GM23338 (cell line): Measurements from ENCODE around the gene UST. TPM values are rescaled to one million over a fixed set of nuclear protein-coding genes. Genes with fewer than 3 reads are reported as not detected.

ENCODE experiments used
- ATAC-seq: fragments of 200-7000 bp; cut with Tn5 transposase; 3 replicates; pipeline ENCODE4 v1.9.1; 2020
- DNase-seq: peaks from one replicate; pipeline ENCODE4 v3.0.0-alpha.2; 2015; ENCODE audit warnings: low spot score
- H2AFZ ChIP-seq: fragments of 200-600 bp; sonication (generic); 2 replicates; pipeline ENCODE4 v1.8.0; 2016; ENCODE audit warnings: antibody characterized with exemption, mild to moderate bottlenecking, moderate library complexity
- H3F3A ChIP-seq: fragments of 200-600 bp; sonication (generic); replicated peaks from 2 replicates; pipeline ENCODE4 v1.8.0; 2017; ENCODE audit warnings: antibody characterized with exemption, mixed run types, low read depth
- H3K27ac ChIP-seq: fragments of 200-600 bp; sonication (generic); 2 replicates; pipeline ENCODE4 v1.6.1; 2016; ENCODE audit warnings: low read depth
- H3K27me3 ChIP-seq: fragments of 200-600 bp; sonication (generic); 2 replicates; pipeline ENCODE4 v1.8.0; 2016; ENCODE audit warnings: mild to moderate bottlenecking, mixed run types, moderate library complexity; ENCODE audit not compliant: insufficient read depth
- H3K36me3 ChIP-seq: fragments of 200-600 bp; sonication (generic); 2 replicates; pipeline ENCODE4 v1.8.0; 2016; ENCODE audit warnings: mild to moderate bottlenecking; ENCODE audit not compliant: insufficient read depth
- H3K4me1 ChIP-seq: fragments of 200-600 bp; sonication (generic); 2 replicates; pipeline ENCODE4 v1.8.0; 2016; ENCODE audit warnings: mild to moderate bottlenecking, moderate library complexity; ENCODE audit not compliant: insufficient read depth
- H3K4me2 ChIP-seq: fragments of 200-600 bp; sonication (generic); 2 replicates; pipeline ENCODE4 v1.7.1; 2017; ENCODE audit warnings: mixed run types
- H3K4me3 ChIP-seq: fragments of 200-600 bp; sonication (generic); 2 replicates; pipeline ENCODE4 v1.6.1; 2016; ENCODE audit warnings: mixed run types
- H3K79me2 ChIP-seq: fragments of 200-600 bp; sonication (generic); replicated peaks from 2 replicates; pipeline ENCODE4 v1.8.0; 2017; ENCODE audit warnings: mild to moderate bottlenecking; ENCODE audit not compliant: insufficient read depth
- H3K9me2 ChIP-seq: fragments of 200-600 bp; sonication (generic); 2 replicates; pipeline ENCODE4 v1.8.0; 2017; ENCODE audit not compliant: insufficient read depth
- H4K20me1 ChIP-seq: fragments of 200-600 bp; sonication (generic); replicated peaks from 2 replicates; pipeline ENCODE4 v1.8.0; 2017; ENCODE audit warnings: mild to moderate bottlenecking; ENCODE audit not compliant: insufficient read depth
- H3K27ac Mint-ChIP-seq: 2 replicates; pipeline ENCODE4 v1.8.0; 2020; ENCODE audit warnings: inconsistent platforms, mild to moderate bottlenecking, moderate library complexity, mixed read lengths
- H3K27me3 Mint-ChIP-seq: 3 replicates; pipeline ENCODE4 v1.8.0; 2022; ENCODE audit warnings: low read depth, mild to moderate bottlenecking, moderate library complexity, mixed read lengths, inconsistent platforms; ENCODE audit not compliant: insufficient read depth, poor library complexity
- H3K36me3 Mint-ChIP-seq: 3 replicates; pipeline ENCODE4 v1.8.0; 2021; ENCODE audit warnings: low read depth, mild to moderate bottlenecking, inconsistent platforms, moderate library complexity, mixed read lengths
- H3K4me1 Mint-ChIP-seq: 3 replicates; pipeline ENCODE4 v1.8.0; 2020; ENCODE audit warnings: mild to moderate bottlenecking, inconsistent platforms, mixed read lengths
- H3K4me3 Mint-ChIP-seq: 3 replicates; pipeline ENCODE4 v1.8.0; 2021; ENCODE audit warnings: moderate library complexity, mild to moderate bottlenecking, inconsistent platforms, mixed read lengths
- H3K9me3 Mint-ChIP-seq: 3 replicates; pipeline ENCODE4 v1.8.0; 2020; ENCODE audit warnings: moderate library complexity, mild to moderate bottlenecking, inconsistent platforms, mixed read lengths
- CREB1 ChIP-seq: fragments of 250-450 bp; sonication (Bioruptor Pico); IDR thresholded peaks from 2 replicates; pipeline ENCODE4 v1.5.0; 2020; ENCODE audit warnings: low read depth, mild to moderate bottlenecking, moderate library complexity
- ETS1 ChIP-seq: IDR thresholded peaks from 2 replicates; pipeline ENCODE4 v1.6.1; 2016; ENCODE audit warnings: antibody characterized with exemption
- EZH2 ChIP-seq: fragments of 200-600 bp; sonication (generic); IDR thresholded peaks from one replicate; pipeline ENCODE4 v1.8.0; 2017; ENCODE audit warnings: antibody characterized with exemption, mild to moderate bottlenecking, low read depth; ENCODE audit not compliant: unreplicated experiment
- EZH2phosphoT487 ChIP-seq: fragments of 200-600 bp; sonication (generic); IDR thresholded peaks from one replicate; pipeline ENCODE4 v1.8.1; 2018; ENCODE audit warnings: antibody characterized with exemption; ENCODE audit not compliant: unreplicated experiment
- JUNB ChIP-seq: IDR thresholded peaks from one replicate; pipeline ENCODE4 v1.6.1; 2016; ENCODE audit warnings: antibody characterized with exemption; ENCODE audit not compliant: unreplicated experiment
- NANOG ChIP-seq: IDR thresholded peaks from 2 replicates; pipeline ENCODE4 v1.6.1; 2016; ENCODE audit warnings: antibody characterized with exemption, borderline replicate concordance
- POLR2AphosphoS5 ChIP-seq: IDR thresholded peaks from 2 replicates; pipeline ENCODE4 v1.6.1; 2016; ENCODE audit warnings: antibody characterized with exemption, low read depth
- STAT1 ChIP-seq: IDR thresholded peaks from one replicate; pipeline ENCODE4 v1.6.1; 2016; ENCODE audit warnings: antibody characterized with exemption; ENCODE audit not compliant: unreplicated experiment
- ZNF114 ChIP-seq: fragments of 250-450 bp; sonication (Bioruptor Pico); IDR thresholded peaks from 2 replicates; pipeline ENCODE4 v1.5.0; 2020; ENCODE audit warnings: mild to moderate bottlenecking, moderate library complexity
- ZNF331 ChIP-seq: fragments of 250-450 bp; sonication (Bioruptor Pico); IDR thresholded peaks from 2 replicates; pipeline ENCODE4 v1.5.0; 2020; ENCODE audit warnings: low read depth, mild to moderate bottlenecking, moderate library complexity
- ZNF462 ChIP-seq: fragments of 250-450 bp; sonication (Bioruptor Pico); IDR thresholded peaks from 2 replicates; pipeline ENCODE4 v1.5.0; 2020; ENCODE audit warnings: mild to moderate bottlenecking, moderate library complexity
- polyA plus RNA-seq: library from polyadenylated mRNA; unstranded; fragments of >200 nt; fragmentation: Nextera tagmentation; extraction: Ambion mirVana; gene quantifications from 2 replicates; pipeline ENCODE4 v1.2.1, GENCODE V29; 2016
- total RNA-seq: library from RNA; depleted of rRNA; stranded (reverse); fragments of >200 nt; shearing (Covaris generic); gene quantifications from 2 replicates; pipeline ENCODE4 v1.2.3, GENCODE V29; 2014
- TF ChIP-seq, protein P1 (sequence below), 2 experiments: fragments of 200-600 bp in 1 of 2; sonication (generic) in 1 of 2; conservative IDR thresholded peaks; 2 replicates each; pipeline versions ENCODE4 v1.5.1 to v1.6.1; 2016 to 2017; ENCODE audit warnings: antibody characterized with exemption in 2 of 2, low read depth in 2 of 2, mild to moderate bottlenecking in 2 of 2, moderate library complexity in 1 of 2
- TF ChIP-seq, protein P2 (sequence below): IDR thresholded peaks from one replicate; pipeline ENCODE4 v1.6.1; 2018; ENCODE audit warnings: antibody characterized with exemption; ENCODE audit not compliant: unreplicated experiment

UST gene
- total and polyA plus RNA-seq, 2 experiments from 2014 or later = 12.6 to 33.0 TPM

DNA sequence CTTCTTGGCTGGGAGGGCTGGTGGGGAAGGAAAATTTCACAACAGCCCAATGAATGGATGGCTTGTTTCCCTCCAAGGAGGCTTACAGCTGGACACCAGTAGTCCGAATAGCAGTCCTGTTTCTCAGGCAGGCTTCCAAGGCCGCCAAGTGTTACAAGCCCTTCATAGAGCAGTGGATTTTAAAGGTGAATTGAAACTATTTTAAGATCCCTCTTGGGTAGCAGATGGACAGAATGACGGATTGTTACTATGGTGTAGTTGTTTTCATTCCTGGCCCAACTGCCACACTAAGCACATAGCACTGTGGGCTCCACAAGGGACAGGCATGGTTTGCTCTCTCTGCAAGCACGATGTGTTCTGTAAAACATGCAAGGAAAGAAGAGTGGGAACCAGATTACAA lies 367.3 kb downstream of the UST start:
- Histone ChIP-seq H3K4me2 (no peak overlapping the region), H3K27ac (no peak overlapping the region), H4K20me1 (no peaks in the 10 kb centered on the region), H3K79me2 (no peaks in the 10 kb centered on the region), H3K27me3 (no peaks in the 10 kb centered on the region), H2AFZ (no peak overlapping the region), H3K36me3 (no peaks in the 10 kb centered on the region), H3K4me3 (no peak overlapping the region), H3K9me2 (0 out of 2 replicates have a peak, but pooled peaks cover 3% of the 10 kb centered on the region), H3F3A (no peaks in the 10 kb centered on the region), H3K4me1 (no peaks in the 10 kb centered on the region)
- peaks cover 5% of the 10 kb centered on the region for H3K27me3 Mint-ChIP-seq
- H3K27ac Mint-ChIP-seq = no peak overlapping the region
- ATAC-seq = no peak
- H3K9me3 Mint-ChIP-seq = peaks cover 6% of the 10 kb centered on the region
- H3K36me3 Mint-ChIP-seq = no peaks in the 10 kb centered on the region
- no peaks in the 10 kb centered on the region for H3K4me1 Mint-ChIP-seq
- TF ChIP-seq, protein P1, sequence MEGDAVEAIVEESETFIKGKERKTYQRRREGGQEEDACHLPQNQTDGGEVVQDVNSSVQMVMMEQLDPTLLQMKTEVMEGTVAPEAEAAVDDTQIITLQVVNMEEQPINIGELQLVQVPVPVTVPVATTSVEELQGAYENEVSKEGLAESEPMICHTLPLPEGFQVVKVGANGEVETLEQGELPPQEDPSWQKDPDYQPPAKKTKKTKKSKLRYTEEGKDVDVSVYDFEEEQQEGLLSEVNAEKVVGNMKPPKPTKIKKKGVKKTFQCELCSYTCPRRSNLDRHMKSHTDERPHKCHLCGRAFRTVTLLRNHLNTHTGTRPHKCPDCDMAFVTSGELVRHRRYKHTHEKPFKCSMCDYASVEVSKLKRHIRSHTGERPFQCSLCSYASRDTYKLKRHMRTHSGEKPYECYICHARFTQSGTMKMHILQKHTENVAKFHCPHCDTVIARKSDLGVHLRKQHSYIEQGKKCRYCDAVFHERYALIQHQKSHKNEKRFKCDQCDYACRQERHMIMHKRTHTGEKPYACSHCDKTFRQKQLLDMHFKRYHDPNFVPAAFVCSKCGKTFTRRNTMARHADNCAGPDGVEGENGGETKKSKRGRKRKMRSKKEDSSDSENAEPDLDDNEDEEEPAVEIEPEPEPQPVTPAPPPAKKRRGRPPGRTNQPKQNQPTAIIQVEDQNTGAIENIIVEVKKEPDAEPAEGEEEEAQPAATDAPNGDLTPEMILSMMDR (conservative IDR thresholded peaks at IDR 0.05; ENCODE audit: low read depth in 2 of 2) = no peak
- TF ChIP-seq ZNF114 = no peak
- TF ChIP-seq EZH2 = no peak
- TF ChIP-seq ZNF331 (CRISPR knock-in tag) = no peak
- no peak for TF ChIP-seq EZH2phosphoT487
- TF ChIP-seq, protein P2, sequence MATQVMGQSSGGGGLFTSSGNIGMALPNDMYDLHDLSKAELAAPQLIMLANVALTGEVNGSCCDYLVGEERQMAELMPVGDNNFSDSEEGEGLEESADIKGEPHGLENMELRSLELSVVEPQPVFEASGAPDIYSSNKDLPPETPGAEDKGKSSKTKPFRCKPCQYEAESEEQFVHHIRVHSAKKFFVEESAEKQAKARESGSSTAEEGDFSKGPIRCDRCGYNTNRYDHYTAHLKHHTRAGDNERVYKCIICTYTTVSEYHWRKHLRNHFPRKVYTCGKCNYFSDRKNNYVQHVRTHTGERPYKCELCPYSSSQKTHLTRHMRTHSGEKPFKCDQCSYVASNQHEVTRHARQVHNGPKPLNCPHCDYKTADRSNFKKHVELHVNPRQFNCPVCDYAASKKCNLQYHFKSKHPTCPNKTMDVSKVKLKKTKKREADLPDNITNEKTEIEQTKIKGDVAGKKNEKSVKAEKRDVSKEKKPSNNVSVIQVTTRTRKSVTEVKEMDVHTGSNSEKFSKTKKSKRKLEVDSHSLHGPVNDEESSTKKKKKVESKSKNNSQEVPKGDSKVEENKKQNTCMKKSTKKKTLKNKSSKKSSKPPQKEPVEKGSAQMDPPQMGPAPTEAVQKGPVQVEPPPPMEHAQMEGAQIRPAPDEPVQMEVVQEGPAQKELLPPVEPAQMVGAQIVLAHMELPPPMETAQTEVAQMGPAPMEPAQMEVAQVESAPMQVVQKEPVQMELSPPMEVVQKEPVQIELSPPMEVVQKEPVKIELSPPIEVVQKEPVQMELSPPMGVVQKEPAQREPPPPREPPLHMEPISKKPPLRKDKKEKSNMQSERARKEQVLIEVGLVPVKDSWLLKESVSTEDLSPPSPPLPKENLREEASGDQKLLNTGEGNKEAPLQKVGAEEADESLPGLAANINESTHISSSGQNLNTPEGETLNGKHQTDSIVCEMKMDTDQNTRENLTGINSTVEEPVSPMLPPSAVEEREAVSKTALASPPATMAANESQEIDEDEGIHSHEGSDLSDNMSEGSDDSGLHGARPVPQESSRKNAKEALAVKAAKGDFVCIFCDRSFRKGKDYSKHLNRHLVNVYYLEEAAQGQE = no peak
- TF ChIP-seq JUNB = no peak
- no peak for TF ChIP-seq POLR2AphosphoS5
- TF ChIP-seq STAT1 = no peak
- no peak for TF ChIP-seq ZNF462
- no peak for TF ChIP-seq NANOG
- no peak for TF ChIP-seq ETS1
- no peak for TF ChIP-seq CREB1 (CRISPR knock-in tag)
- H3K4me3 Mint-ChIP-seq = no peak overlapping the region
- DNase-seq = no peak
